KMS-11 (cell line): Measurements from ENCODE around the gene PARVB.

ENCODE experiments used
- H2AFZ ChIP-seq: fragments of 200-600 bp; sonication (generic); 2 replicates; pipeline ENCODE4 v1.6.1; 2016; ENCODE audit warnings: antibody characterized with exemption, mixed run types, low read depth
- H3K27ac ChIP-seq: fragments of 200-600 bp; sonication (generic); 2 replicates; pipeline ENCODE4 v1.6.1; 2016; ENCODE audit warnings: mild to moderate bottlenecking, mixed run types
- H3K27me3 ChIP-seq: fragments of 200-600 bp; sonication (generic); 2 replicates; pipeline ENCODE4 v1.6.1; 2017; ENCODE audit warnings: mild to moderate bottlenecking, low read depth, mixed run types, moderate library complexity; ENCODE audit not compliant: insufficient read depth
- H3K36me3 ChIP-seq: fragments of 200-600 bp; sonication (generic); 2 replicates; pipeline ENCODE4 v1.6.1; 2017; ENCODE audit warnings: mild to moderate bottlenecking, mixed run types; ENCODE audit not compliant: insufficient read depth
- H3K4me1 ChIP-seq: fragments of 200-600 bp; sonication (generic); 2 replicates; pipeline ENCODE4 v1.6.1; 2016; ENCODE audit warnings: mild to moderate bottlenecking, low read depth, mixed run types; ENCODE audit not compliant: poor library complexity, severe bottlenecking
- H3K4me2 ChIP-seq: fragments of 200-600 bp; sonication (generic); 2 replicates; pipeline ENCODE4 v1.7.0; 2016; ENCODE audit warnings: mild to moderate bottlenecking, mixed run types
- H3K4me3 ChIP-seq: fragments of 200-600 bp; sonication (generic); IDR thresholded peaks from 2 replicates; pipeline ENCODE4 v1.6.1; 2017; ENCODE audit warnings: low read depth, low read length, mixed read lengths; ENCODE audit not compliant: insufficient read depth
- H3K79me2 ChIP-seq: fragments of 200-600 bp; sonication (generic); 2 replicates; pipeline ENCODE4 v1.6.1; 2016; ENCODE audit warnings: low read depth, mixed run types; ENCODE audit not compliant: insufficient read depth
- H3K9ac ChIP-seq: fragments of 200-600 bp; sonication (generic); 2 replicates; pipeline ENCODE4 v1.6.1; 2016; ENCODE audit warnings: mild to moderate bottlenecking, mixed run types
- H4K20me1 ChIP-seq: fragments of 200-600 bp; sonication (generic); 2 replicates; pipeline ENCODE4 v1.6.1; 2016; ENCODE audit warnings: mild to moderate bottlenecking, mixed run types; ENCODE audit not compliant: insufficient read depth
- TF ChIP-seq, protein P1 (sequence below): fragments of 200-600 bp; sonication (generic); conservative IDR thresholded peaks from 2 replicates; pipeline ENCODE4 v1.6.1; 2017; ENCODE audit warnings: low read depth, mild to moderate bottlenecking, antibody characterized with exemption, low read length, moderate library complexity, mixed read lengths

The PARVB gene

DNA sequence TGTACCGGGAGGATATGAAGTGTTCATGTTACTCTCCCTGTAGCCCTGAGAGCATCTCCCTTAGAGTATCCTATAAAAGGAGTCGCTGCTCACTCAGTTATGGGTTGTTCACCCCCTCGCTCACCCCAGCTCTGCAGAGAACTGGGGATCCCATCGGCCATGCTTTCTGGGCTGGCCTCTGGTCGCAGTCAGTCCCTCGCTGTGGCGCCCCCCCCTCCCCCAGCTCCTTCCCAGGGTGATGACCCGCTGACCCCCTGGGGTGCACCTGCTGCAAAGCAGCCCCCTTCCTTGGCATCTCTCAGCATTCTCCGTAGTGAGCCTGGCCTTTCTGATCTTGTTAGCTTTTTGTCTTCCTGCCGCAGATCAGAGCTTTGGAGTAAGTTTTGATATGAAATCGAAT is 146.4 kb downstream of the PARVB start:
- no peaks in the 10 kb centered on the region for H3K79me2 ChIP-seq

DNA sequence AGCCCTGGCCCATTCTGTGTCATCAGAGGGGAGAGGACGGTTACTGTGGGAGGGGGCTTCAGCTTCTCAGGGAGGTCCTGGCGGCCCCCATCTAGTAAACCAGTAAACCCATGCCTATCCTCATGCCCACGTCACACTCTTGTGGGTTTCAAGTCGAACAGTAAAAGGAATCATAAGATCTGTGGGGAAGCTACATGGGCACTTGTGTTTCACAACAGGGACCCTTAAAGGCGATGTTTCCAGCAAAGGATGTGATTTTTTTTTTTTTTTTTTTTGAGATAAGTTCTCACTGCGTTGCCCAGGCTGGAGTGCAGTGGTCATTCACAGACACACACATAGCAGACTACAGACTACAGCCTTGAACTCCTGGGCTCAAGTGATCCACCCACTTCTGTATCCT is 147.5 kb downstream of the PARVB start:
- no peaks in the 10 kb centered on the region for H3K36me3 ChIP-seq
- no peaks in the 10 kb centered on the region for H3K79me2 ChIP-seq
- H3K4me3 ChIP-seq, result no peak overlapping the region
- no peak overlapping the region for H2AFZ ChIP-seq
- TF ChIP-seq, protein P1, sequence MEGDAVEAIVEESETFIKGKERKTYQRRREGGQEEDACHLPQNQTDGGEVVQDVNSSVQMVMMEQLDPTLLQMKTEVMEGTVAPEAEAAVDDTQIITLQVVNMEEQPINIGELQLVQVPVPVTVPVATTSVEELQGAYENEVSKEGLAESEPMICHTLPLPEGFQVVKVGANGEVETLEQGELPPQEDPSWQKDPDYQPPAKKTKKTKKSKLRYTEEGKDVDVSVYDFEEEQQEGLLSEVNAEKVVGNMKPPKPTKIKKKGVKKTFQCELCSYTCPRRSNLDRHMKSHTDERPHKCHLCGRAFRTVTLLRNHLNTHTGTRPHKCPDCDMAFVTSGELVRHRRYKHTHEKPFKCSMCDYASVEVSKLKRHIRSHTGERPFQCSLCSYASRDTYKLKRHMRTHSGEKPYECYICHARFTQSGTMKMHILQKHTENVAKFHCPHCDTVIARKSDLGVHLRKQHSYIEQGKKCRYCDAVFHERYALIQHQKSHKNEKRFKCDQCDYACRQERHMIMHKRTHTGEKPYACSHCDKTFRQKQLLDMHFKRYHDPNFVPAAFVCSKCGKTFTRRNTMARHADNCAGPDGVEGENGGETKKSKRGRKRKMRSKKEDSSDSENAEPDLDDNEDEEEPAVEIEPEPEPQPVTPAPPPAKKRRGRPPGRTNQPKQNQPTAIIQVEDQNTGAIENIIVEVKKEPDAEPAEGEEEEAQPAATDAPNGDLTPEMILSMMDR, result no peak
- no peak overlapping the region for H3K4me2 ChIP-seq
- no peaks in the 10 kb centered on the region for H3K4me1 ChIP-seq
- H4K20me1 ChIP-seq, result no peaks in the 10 kb centered on the region
- no peaks in the 10 kb centered on the region for H3K27me3 ChIP-seq
- H3K9ac ChIP-seq, result no peak overlapping the region
- H3K27ac ChIP-seq, result no peak overlapping the region

More for the DNA sequence above, 146.4 kb downstream of the PARVB start:
- no peak overlapping the region for H2AFZ ChIP-seq
- H3K4me2 ChIP-seq, result no peak overlapping the region
- H4K20me1 ChIP-seq, result no peaks in the 10 kb centered on the region
- no peak overlapping the region for H3K9ac ChIP-seq
- H3K4me3 ChIP-seq, result no peak overlapping the region
- TF ChIP-seq, protein P1, result no peak
- H3K27me3 ChIP-seq, result no peaks in the 10 kb centered on the region
- no peaks in the 10 kb centered on the region for H3K4me1 ChIP-seq
- no peaks in the 10 kb centered on the region for H3K36me3 ChIP-seq
- no peak overlapping the region for H3K27ac ChIP-seq

DNA sequence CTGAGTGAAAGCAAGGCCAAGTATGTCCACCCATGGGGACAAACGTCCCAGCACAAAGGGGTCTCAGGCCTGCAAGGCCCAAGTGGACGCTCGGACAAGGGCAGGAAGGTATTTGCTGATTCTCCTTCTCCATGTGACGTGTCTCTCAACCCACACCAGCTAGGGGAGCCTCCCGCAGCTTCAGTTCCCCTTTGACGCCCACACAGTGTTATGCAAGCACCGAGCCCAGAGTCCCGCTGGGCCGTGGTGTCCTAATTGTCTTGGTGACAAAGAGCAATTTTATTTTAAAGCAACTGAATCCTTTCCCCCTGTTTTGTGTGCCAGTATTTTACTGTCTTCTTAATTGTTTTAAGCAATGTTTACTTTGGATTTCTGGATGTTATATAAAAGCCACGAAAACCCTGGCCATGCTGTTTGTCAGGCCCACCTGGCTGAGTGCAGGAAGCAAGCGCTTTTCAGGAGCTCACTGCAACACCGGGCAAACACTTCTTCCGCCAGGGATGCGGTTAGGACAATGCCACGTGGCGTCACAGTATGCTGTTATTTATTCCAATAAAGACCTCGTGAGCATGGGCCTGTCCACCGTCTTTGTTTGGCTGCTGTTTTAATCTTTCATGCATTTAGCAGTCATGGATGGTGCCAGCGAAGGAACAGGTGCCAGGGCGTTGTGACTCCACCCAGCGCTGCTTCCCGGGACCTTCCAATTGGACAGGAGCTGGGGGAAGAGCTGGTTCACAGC is 148.4 kb downstream of the PARVB start:
- no peak overlapping the region for H3K27ac ChIP-seq
- no peaks in the 10 kb centered on the region for H3K4me1 ChIP-seq
- no peak overlapping the region for H3K9ac ChIP-seq
- H3K79me2 ChIP-seq, result no peaks in the 10 kb centered on the region
- no peak overlapping the region for H3K4me3 ChIP-seq
- no peaks in the 10 kb centered on the region for H4K20me1 ChIP-seq
- no peaks in the 10 kb centered on the region for H3K36me3 ChIP-seq
- no peaks in the 10 kb centered on the region for H3K27me3 ChIP-seq
- H2AFZ ChIP-seq, result no peak overlapping the region
- no peak overlapping the region for H3K4me2 ChIP-seq
- TF ChIP-seq, protein P1, result no peak

DNA sequence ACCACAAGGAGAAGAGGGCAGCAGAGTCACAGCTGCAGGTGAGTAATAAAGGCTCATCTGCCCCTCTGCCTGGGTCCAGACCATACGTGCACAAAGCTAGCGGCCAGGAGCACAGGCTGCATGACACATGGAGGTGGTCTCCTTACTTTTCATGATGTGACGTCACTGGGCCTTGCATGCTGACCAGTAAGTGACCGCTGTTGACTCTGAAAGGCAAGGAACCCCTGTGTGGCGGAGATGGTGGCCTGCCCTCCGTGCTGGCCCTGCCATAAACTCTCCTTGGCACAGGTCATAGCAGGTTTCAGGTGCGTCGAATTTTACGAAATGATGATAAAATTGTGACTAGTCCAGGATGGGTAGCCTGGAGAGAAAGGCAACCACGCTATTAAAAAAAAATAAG is 149.1 kb downstream of the PARVB start:
- no peak overlapping the region for H2AFZ ChIP-seq
- TF ChIP-seq, protein P1, result no peak
- no peak overlapping the region for H3K9ac ChIP-seq
- H3K27ac ChIP-seq, result no peak overlapping the region
- H3K4me2 ChIP-seq, result no peak overlapping the region
- no peak overlapping the region for H3K4me3 ChIP-seq
- no peaks in the 10 kb centered on the region for H3K4me1 ChIP-seq
- no peaks in the 10 kb centered on the region for H3K27me3 ChIP-seq
- H3K36me3 ChIP-seq, result no peaks in the 10 kb centered on the region
- no peaks in the 10 kb centered on the region for H4K20me1 ChIP-seq
- H3K79me2 ChIP-seq, result no peaks in the 10 kb centered on the region
